IMR-90 (cell line): ENCODE data around the gene EFCAB8. TPM values are rescaled to one million over a fixed set of nuclear protein-coding genes. Genes with fewer than 3 reads are reported as not detected.
A peak's percentile ranks its signal among the peaks of the same experiment; 100 is the strongest.

ENCODE experiments used
- ATAC-seq: fragments of 200-7000 bp; cut with Tn5 transposase; 2 replicates; pipeline ENCODE4 v1.9.1; 2020; ENCODE audit warnings: low read depth, mild to moderate bottlenecking, moderate library complexity
- BruUV-seq: library from RNA; stranded (reverse); fragments of 400-500 nt; replicated peaks from 2 replicates; lab custom pipeline; 2021; lab: Mats Ljungman, UMichigan
- CTCF ChIA-PET: fragments of 300-600 bp; formaldehyde crosslinking; extraction: SDS; loops from one replicate; lab custom pipeline; 2021; ENCODE audit warnings: antibody characterized with exemption; lab: Yijun Ruan, JAX
- POLR2A ChIA-PET: fragments of 300-600 bp; sonication (Branson Sonifier 250); formaldehyde crosslinking; loops from one replicate; lab custom pipeline; 2022; ENCODE audit warnings: antibody characterized with exemption; ENCODE audit not compliant: unreplicated experiment; lab: Charles Lee
- DNase-seq: peaks from one replicate; pipeline ENCODE4 v3.0.0; 2013
- H2AFZ ChIP-seq: replicated peaks from 2 replicates; pipeline ENCODE3; 2013; ENCODE audit warnings: low read length, mild to moderate bottlenecking; ENCODE audit not compliant: poor library complexity
- H2AK5ac ChIP-seq: 2 replicates; pipeline ENCODE4 v1.6.1; 2013; ENCODE audit warnings: low read depth, low read length, inconsistent platforms
- H2AK9ac ChIP-seq: replicated peaks from 2 replicates; pipeline ENCODE3; 2013; ENCODE audit warnings: mild to moderate bottlenecking, low read depth, low read length, moderate library complexity; ENCODE audit not compliant: poor library complexity
- H2BK120ac ChIP-seq: 2 replicates; pipeline ENCODE4 v1.6.1; 2013; ENCODE audit warnings: low read depth, low read length, inconsistent platforms
- H2BK15ac ChIP-seq: 3 replicates; pipeline ENCODE4 v1.6.1; 2013; ENCODE audit warnings: low read depth, low read length, inconsistent platforms
- H2BK20ac ChIP-seq: 2 replicates; pipeline ENCODE4 v1.6.1; 2013; ENCODE audit warnings: low read depth, mild to moderate bottlenecking, inconsistent platforms, low read length, moderate library complexity
- H2BK5ac ChIP-seq: 2 replicates; pipeline ENCODE4 v1.6.1; 2013; ENCODE audit warnings: mild to moderate bottlenecking, low read depth, low read length, inconsistent platforms; ENCODE audit not compliant: poor library complexity, severe bottlenecking
- H3K14ac ChIP-seq: replicated peaks from 2 replicates; pipeline ENCODE4 v1.6.1; 2013; ENCODE audit warnings: low read depth, low read length, inconsistent platforms
- H3K18ac ChIP-seq: 2 replicates; pipeline ENCODE4 v1.6.1; 2013; ENCODE audit warnings: low read depth, low read length, control low read depth
- H3K23ac ChIP-seq: 2 replicates; pipeline ENCODE4 v1.6.1; 2013; ENCODE audit warnings: low read depth, low read length, inconsistent platforms
- H3K27ac ChIP-seq: 2 replicates; pipeline ENCODE4 v1.5.1; 2013; ENCODE audit warnings: mild to moderate bottlenecking, control low read depth, low read length; ENCODE audit not compliant: insufficient read depth
- H3K27me3 ChIP-seq: 2 replicates; pipeline ENCODE4 v1.6.1; 2013; ENCODE audit warnings: low read length; ENCODE audit not compliant: control insufficient read depth, insufficient read depth
- H3K36me3 ChIP-seq: 2 replicates; pipeline ENCODE4 v1.6.1; 2013; ENCODE audit warnings: low read length, mixed read lengths; ENCODE audit not compliant: control insufficient read depth, insufficient read depth
- H3K4ac ChIP-seq: 2 replicates; pipeline ENCODE4 v1.6.1; 2013; ENCODE audit warnings: low read depth, low read length, inconsistent platforms
- H3K4me1 ChIP-seq: 2 replicates; pipeline ENCODE4 v1.6.1; 2013; ENCODE audit warnings: low read length, mixed read lengths; ENCODE audit not compliant: control insufficient read depth, insufficient read depth
- H3K4me2 ChIP-seq: 2 replicates; pipeline ENCODE4 v1.6.1; 2013; ENCODE audit warnings: low read depth, mild to moderate bottlenecking, control low read depth, low read length, moderate library complexity
- H3K4me3 ChIP-seq: 2 replicates; pipeline ENCODE4 v1.5.1; 2013; ENCODE audit warnings: low read depth, mild to moderate bottlenecking, control low read depth, low read length, moderate library complexity; ENCODE audit not compliant: insufficient read depth
- H3K56ac ChIP-seq: 2 replicates; pipeline ENCODE4 v1.6.1; 2013; ENCODE audit warnings: low read length, inconsistent platforms; ENCODE audit not compliant: insufficient read depth; ENCODE audit errors: extremely low read depth
- H3K79me1 ChIP-seq, 2 experiments: 2 replicates each; pipeline ENCODE4 v1.6.1; 2013; ENCODE audit warnings: low read length in 2 of 2, inconsistent platforms in 1 of 2, low read depth in 1 of 2
- H3K9ac ChIP-seq: 2 replicates; pipeline ENCODE4 v1.6.1; 2013; ENCODE audit warnings: low read depth, low read length, control low read depth
- H3K9me1 ChIP-seq: 2 replicates; pipeline ENCODE4 v1.6.1; 2013; ENCODE audit warnings: low read length, inconsistent platforms; ENCODE audit not compliant: insufficient read depth
- H3K9me3 ChIP-seq: 2 replicates; pipeline ENCODE4 v1.6.1; 2013; ENCODE audit warnings: low read length; ENCODE audit not compliant: control insufficient read depth, insufficient read depth
- H4K20me1 ChIP-seq: 2 replicates; pipeline ENCODE4 v1.6.1; 2013; ENCODE audit warnings: low read length, inconsistent platforms; ENCODE audit not compliant: insufficient read depth
- H4K5ac ChIP-seq: 2 replicates; pipeline ENCODE4 v1.6.1; 2013; ENCODE audit warnings: mild to moderate bottlenecking, low read depth, low read length, control low read depth
- H4K8ac ChIP-seq, 2 experiments: 2 replicates each; pipeline ENCODE4 v1.6.1; 2013; ENCODE audit warnings: low read depth in 2 of 2, low read length in 2 of 2, control low read depth in 1 of 2, inconsistent platforms in 1 of 2
- H4K91ac ChIP-seq: 2 replicates; pipeline ENCODE4 v1.6.1; 2013; ENCODE audit warnings: low read depth, low read length, inconsistent platforms; ENCODE audit not compliant: insufficient read depth
- BHLHE40 ChIP-seq: fragments of 150-350 bp; IDR thresholded peaks from 2 replicates; pipeline ENCODE4 v1.6.1; 2016; ENCODE audit warnings: mild to moderate bottlenecking, low read depth, low read length
- CEBPB ChIP-seq: IDR thresholded peaks from 2 replicates; pipeline ENCODE4 v1.6.1; 2012; ENCODE audit warnings: low read depth, low read length, improper control_type of control experiment
- CHD1 ChIP-seq: IDR thresholded peaks from 2 replicates; pipeline ENCODE4 v1.6.1; 2012; ENCODE audit warnings: low read depth, low read length, improper control_type of control experiment
- CTCF ChIP-seq: conservative IDR thresholded peaks from 2 replicates; pipeline ENCODE4 v1.5.1; 2012; ENCODE audit warnings: mild to moderate bottlenecking, low read depth, low read length, improper control_type of control experiment
- FOS ChIP-seq: fragments of 150-350 bp; IDR thresholded peaks from 2 replicates; pipeline ENCODE4 v1.6.1; 2016; ENCODE audit warnings: low read depth, low read length
- MAFK ChIP-seq: IDR thresholded peaks from 2 replicates; pipeline ENCODE4 v1.6.1; 2012; ENCODE audit warnings: low read depth, low read length, improper control_type of control experiment
- MAZ ChIP-seq: IDR thresholded peaks from 2 replicates; pipeline ENCODE4 v1.6.1; 2012; ENCODE audit warnings: low read depth, mild to moderate bottlenecking, low read length, improper control_type of control experiment, moderate library complexity, borderline replicate concordance
- MXI1 ChIP-seq: IDR thresholded peaks from 2 replicates; pipeline ENCODE4 v1.6.1; 2012; ENCODE audit warnings: low read depth, mild to moderate bottlenecking, low read length, moderate library complexity, borderline replicate concordance
- NFE2L2 ChIP-seq: fragments of 150-350 bp; IDR thresholded peaks from 2 replicates; pipeline ENCODE4 v1.6.1; 2016; ENCODE audit warnings: low read depth, mild to moderate bottlenecking, low read length
- POLR2A ChIP-seq: IDR thresholded peaks from 2 replicates; pipeline ENCODE4 v1.6.1; 2012; ENCODE audit warnings: mild to moderate bottlenecking, low read depth, low read length
- RAD21 ChIP-seq: IDR thresholded peaks from 2 replicates; pipeline ENCODE4 v1.6.1; 2012; ENCODE audit warnings: low read length, improper control_type of control experiment
- RCOR1 ChIP-seq: IDR thresholded peaks from 2 replicates; pipeline ENCODE4 v1.6.1; 2012; ENCODE audit warnings: mild to moderate bottlenecking, low read length, improper control_type of control experiment; ENCODE audit not compliant: insufficient replicate concordance
- RFX5 ChIP-seq: IDR thresholded peaks from 2 replicates; pipeline ENCODE4 v1.8.0; 2012; ENCODE audit warnings: low read depth, mild to moderate bottlenecking, low read length, moderate library complexity
- SMC3 ChIP-seq: fragments of 150-350 bp; IDR thresholded peaks from 2 replicates; pipeline ENCODE4 v1.6.1; 2016; ENCODE audit warnings: low read depth, mild to moderate bottlenecking, antibody characterized with exemption, low read length, moderate library complexity
- USF2 ChIP-seq: fragments of 150-350 bp; IDR thresholded peaks from 2 replicates; pipeline ENCODE4 v1.6.1; 2017; ENCODE audit warnings: mild to moderate bottlenecking, antibody characterized with exemption, low read length, low read depth
- WGBS, 2 experiments: methylation state at CpG; one replicate each; pipeline versions ENCODE4 v1.1.5 to v1.1.7; 2013; ENCODE audit warnings: missing lambda C conversion rate in 2 of 2; ENCODE audit not compliant: insufficient read length in 1 of 2; ENCODE audit errors: extremely low coverage in 2 of 2; 5-methylcytosine and 5-hydroxymethylcytosine counted together
- dilution Hi-C: fragments of 300-500 bp; cut with HindIII; formaldehyde crosslinking; loops from one replicate; pipeline ENCODE4 v1.14.3; 2018; ENCODE audit warnings: low sequenced_read_pairs; ENCODE audit not compliant: unreplicated experiment
- in situ Hi-C: fragments of 300-500 bp; cut with MboI; formaldehyde crosslinking; loops from 3 replicates; pipeline ENCODE4 v1.14.3; 2019; ENCODE audit warnings: low sequenced_read_pairs, inconsistent platforms, mixed read lengths
- intact Hi-C: fragments of 100-400 bp; cut with micrococcal nuclease; formaldehyde crosslinking; loops from 2 replicates; pipeline ENCODE4 v1.10.0; 2022
- polyA plus RNA-seq, 3 experiments: library from polyadenylated mRNA; depleted of rRNA; stranded (reverse); fragments of >200 nt; gene quantifications; 2 replicates each; pipeline ENCODE4 v1.2.3, GENCODE V29; 2012; ENCODE audit warnings: low replicate concordance in 1 of 3
- total RNA-seq: library from RNA; depleted of rRNA; stranded (reverse); fragments of >200 nt; gene quantifications from 2 replicates; pipeline ENCODE4 v1.2.3, GENCODE V29; 2012
- TF ChIP-seq, protein P1 (sequence below): fragments of 150-350 bp; IDR thresholded peaks from 2 replicates; pipeline ENCODE4 v1.6.1; 2016; ENCODE audit warnings: low read depth, mild to moderate bottlenecking, low read length, moderate library complexity, borderline replicate concordance

The EFCAB8 gene
- total and polyA plus RNA-seq, 2 of the 4 experiments (the other 2 are of a cell fraction) = not detected

- H3K14ac ChIP-seq = no peak overlapping the region
- no peak overlapping the region for H4K5ac ChIP-seq
- H2BK15ac ChIP-seq = no peak overlapping the region
- dilution Hi-C loops (no loop called here), in situ Hi-C loops (no loop called here), intact Hi-C loops (no loop called here)
- no peak overlapping the region for H3K4me3 ChIP-seq
- no peak overlapping the region for H2BK20ac ChIP-seq
- ChIA-PET POLR2A (no interaction called here), CTCF (no interaction called here)
- 62% methylated on average over 12 of the region's 18 CpGs; no CpG with 5 or more reads in 1 of the 2 experiments for WGBS, 2 experiments
- H2BK120ac ChIP-seq = no peak overlapping the region
- H3K9ac ChIP-seq = no peak overlapping the region
- H4K20me1 ChIP-seq = no peaks in the 10 kb centered on the region
- H2AK5ac ChIP-seq = no peak overlapping the region
- no peak overlapping the region for H4K8ac ChIP-seq
- ATAC-seq = no peak
- H3K9me3 ChIP-seq = no peaks in the 10 kb centered on the region
- no peak overlapping the region for H3K18ac ChIP-seq
- BruUV-seq = no TSS peak
- no peak overlapping the region for H3K56ac ChIP-seq
- H3K9me1 ChIP-seq = no peaks in the 10 kb centered on the region
- no peak overlapping the region for H4K91ac ChIP-seq
- H3K27ac ChIP-seq = no peak overlapping the region
- no peak for TF ChIP-seq FOS
- TF ChIP-seq RAD21 = no peak
- no peak for TF ChIP-seq MAFK
- no peak for TF ChIP-seq SMC3
- no peak for TF ChIP-seq CTCF
- no peak for TF ChIP-seq MAZ
- TF ChIP-seq BHLHE40 = no peak
- no peak for TF ChIP-seq USF2
- TF ChIP-seq, protein P1, sequence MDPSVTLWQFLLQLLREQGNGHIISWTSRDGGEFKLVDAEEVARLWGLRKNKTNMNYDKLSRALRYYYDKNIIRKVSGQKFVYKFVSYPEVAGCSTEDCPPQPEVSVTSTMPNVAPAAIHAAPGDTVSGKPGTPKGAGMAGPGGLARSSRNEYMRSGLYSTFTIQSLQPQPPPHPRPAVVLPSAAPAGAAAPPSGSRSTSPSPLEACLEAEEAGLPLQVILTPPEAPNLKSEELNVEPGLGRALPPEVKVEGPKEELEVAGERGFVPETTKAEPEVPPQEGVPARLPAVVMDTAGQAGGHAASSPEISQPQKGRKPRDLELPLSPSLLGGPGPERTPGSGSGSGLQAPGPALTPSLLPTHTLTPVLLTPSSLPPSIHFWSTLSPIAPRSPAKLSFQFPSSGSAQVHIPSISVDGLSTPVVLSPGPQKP = no peak
- TF ChIP-seq RFX5 = no peak
- no peak for TF ChIP-seq CEBPB
- no peak for TF ChIP-seq CHD1
- no peak for TF ChIP-seq NFE2L2
- no peak for TF ChIP-seq MXI1
- TF ChIP-seq RCOR1 = no peak
- TF ChIP-seq POLR2A = no peak
- no peaks in the 10 kb centered on the region for H3K4me1 ChIP-seq
- H3K79me1 ChIP-seq = no peaks in the 10 kb centered on the region
- no peak for DNase-seq
- no peak overlapping the region for H3K4me2 ChIP-seq
- H3K27me3 ChIP-seq = peaks cover 3% of the 10 kb centered on the region
- no peaks in the 10 kb centered on the region for H3K36me3 ChIP-seq
- H2AK9ac ChIP-seq = no peak overlapping the region
- peak overlapping the region; percentile 51 for H2AFZ ChIP-seq
- H2BK5ac ChIP-seq = no peak overlapping the region
- no peak overlapping the region for H3K4ac ChIP-seq
- H3K23ac ChIP-seq = no peak overlapping the region
Measured at GRCh38 chr20:32986331-32986966, 127.7 kb downstream of the EFCAB8 start.
